ENCODE measurements around the gene NUDCD3. TPM values are rescaled to one million over a fixed set of nuclear protein-coding genes. Genes with fewer than 3 reads are reported as not detected.

Gene NUDCD3
- total RNA-seq, 2 experiments from 2014 or later: 91.0 to 97.5 TPM

- Mint-ChIP-seq H3K4me1 (peaks cover 30% of the 10 kb centered on the region), H3K9me3 (no peaks in the 10 kb centered on the region), H3K27ac (no peak overlapping the region), H3K27me3 (no peaks in the 10 kb centered on the region), H3K4me3 (no peak overlapping the region), H3K36me3 (ENCODE audit: low read depth) (peaks cover 66% of the 10 kb centered on the region)
- ChIA-PET POLR2A (interaction anchor here (0.8 kb wide), 1 partner anchor 9 kb away, joined by 3 read pairs; no protein-coding TSS in a partner anchor), CTCF (interaction anchor here (1.1 kb wide), 1 partner anchor 229 kb away, joined by 7 read pairs; no protein-coding TSS in a partner anchor)
- no peak for DNase-seq
Measured at GRCh38 chr7:44470135-44470479, 20.4 kb downstream of the NUDCD3 start.

- ChIA-PET CTCF (interaction anchor here (0.7 to 1.1 kb wide), 2 partner anchors 20 to 228 kb away, joined by 4 to 7 read pairs; no protein-coding TSS in a partner anchor), POLR2A (interaction anchor here (0.8 kb wide), 1 partner anchor 8 kb away, joined by 3 read pairs; no protein-coding TSS in a partner anchor)
- Mint-ChIP-seq H3K9me3 (no peaks in the 10 kb centered on the region), H3K36me3 (ENCODE audit: low read depth) (peaks cover 63% of the 10 kb centered on the region), H3K27ac (no peak overlapping the region), H3K27me3 (no peaks in the 10 kb centered on the region), H3K4me3 (no peak overlapping the region), H3K4me1 (peaks cover 34% of the 10 kb centered on the region)
- no peak for DNase-seq
Measured at GRCh38 chr7:44469461-44470134, 20.9 kb downstream of the NUDCD3 start.

- peak overlapping the region; percentile 48 for H3K27ac Mint-ChIP-seq
- peaks cover 50% of the 10 kb centered on the region for H3K36me3 Mint-ChIP-seq (ENCODE audit: low read depth)
- H3K9me3 Mint-ChIP-seq: no peaks in the 10 kb centered on the region
- CTCF ChIA-PET: interaction anchor here (0.9 to 1.3 kb wide), 2 partner anchors 10 to 25 kb away, joined by 3 to 4 read pairs; no protein-coding TSS in a partner anchor
- POLR2A ChIA-PET: interaction anchor here (1.1 to 1.5 kb wide), 2 partner anchors 15 to 22 kb away, joined by 3 read pairs; no protein-coding TSS in a partner anchor
- H3K4me1 Mint-ChIP-seq: peaks cover 43% of the 10 kb centered on the region
- no peak overlapping the region for H3K4me3 Mint-ChIP-seq
- H3K27me3 Mint-ChIP-seq: no peaks in the 10 kb centered on the region
- DNase-seq: no peak
Measured at GRCh38 chr7:44467217-44467548, 23.3 kb downstream of the NUDCD3 start.

- H3K4me3 Mint-ChIP-seq: no peak overlapping the region
- no peaks in the 10 kb centered on the region for H3K9me3 Mint-ChIP-seq
- H3K27me3 Mint-ChIP-seq: no peaks in the 10 kb centered on the region
- peaks cover 47% of the 10 kb centered on the region for H3K4me1 Mint-ChIP-seq
- H3K27ac Mint-ChIP-seq: peak overlapping the region; percentile 12
- no peak for DNase-seq
- POLR2A ChIA-PET: interaction anchor here (1.1 to 1.5 kb wide), 2 partner anchors 14 to 23 kb away, joined by 3 read pairs; no protein-coding TSS in a partner anchor
- CTCF ChIA-PET: interaction anchor here (0.9 to 1.3 kb wide), 2 partner anchors 11 to 26 kb away, joined by 3 to 4 read pairs; no protein-coding TSS in a partner anchor
- H3K36me3 Mint-ChIP-seq (ENCODE audit: low read depth): peaks cover 49% of the 10 kb centered on the region
Measured at GRCh38 chr7:44466300-44467216, 23.9 kb downstream of the NUDCD3 start.

- Mint-ChIP-seq H3K4me3 (no peak overlapping the region), H3K27ac (no peak overlapping the region), H3K9me3 (no peaks in the 10 kb centered on the region), H3K4me1 (peaks cover 57% of the 10 kb centered on the region), H3K27me3 (no peaks in the 10 kb centered on the region), H3K36me3 (ENCODE audit: low read depth) (peaks cover 52% of the 10 kb centered on the region)
- DNase-seq: no peak
- POLR2A ChIA-PET: interaction anchor here (1.3 to 2.6 kb wide), 2 partner anchors 25 to 30 kb away, joined by 3 to 6 read pairs; partner anchors contain the start of gene NUDCD3
- CTCF ChIA-PET: interaction anchor here (1.4 kb wide), 1 partner anchor 225 kb away, joined by 3 read pairs; no protein-coding TSS in a partner anchor
Measured at GRCh38 chr7:44465490-44465889, 25.0 kb downstream of the NUDCD3 start.

GRCh38 chr7:44463169-44463808, 27.2 kb downstream of the NUDCD3 start:
- CTCF ChIA-PET: interaction anchor here (1.8 to 2.6 kb wide), 2 partner anchors 27 to 213 kb away, joined by 4 to 8 read pairs; partner anchors contain the start of gene NUDCD3

GRCh38 chr7:44461387-44461786, 29.1 kb downstream of the NUDCD3 start:
- Mint-ChIP-seq H3K27me3 (no peaks in the 10 kb centered on the region), H3K27ac (peak overlapping the region; percentile 83), H3K36me3 (ENCODE audit: low read depth) (peaks cover 51% of the 10 kb centered on the region), H3K4me1 (peaks cover 67% of the 10 kb centered on the region), H3K4me3 (peak overlapping the region; percentile 58), H3K9me3 (no peaks in the 10 kb centered on the region)
- CTCF ChIA-PET: interaction anchor here (1.0 to 2.6 kb wide), 6 partner anchors 13 to 211 kb away, joined by 3 to 8 read pairs (median 4); partner anchors contain the start of gene NUDCD3
- peak; percentile 70 for DNase-seq
- POLR2A ChIA-PET: interaction anchor here (0.6 to 2.9 kb wide), 6 partner anchors 9 to 417 kb away, joined by 3 to 38 read pairs (median 4); partner anchors contain the start of genes DBNL and NUDCD3

More at GRCh38 chr7:44463169-44463808, 27.2 kb downstream of the NUDCD3 start:
- Mint-ChIP-seq H3K9me3 (no peaks in the 10 kb centered on the region), H3K27me3 (no peaks in the 10 kb centered on the region), H3K4me3 (no peak overlapping the region), H3K36me3 (ENCODE audit: low read depth) (peaks cover 52% of the 10 kb centered on the region), H3K27ac (no peak overlapping the region), H3K4me1 (peaks cover 67% of the 10 kb centered on the region)
- POLR2A ChIA-PET: interaction anchor here (0.8 to 2.6 kb wide), 3 partner anchors 10 to 27 kb away, joined by 3 to 6 read pairs (median 3); partner anchors contain the start of gene NUDCD3
- DNase-seq: no peak

- H3K27me3 Mint-ChIP-seq: no peaks in the 10 kb centered on the region
- H3K36me3 Mint-ChIP-seq (ENCODE audit: low read depth): peaks cover 52% of the 10 kb centered on the region
- H3K4me3 Mint-ChIP-seq: peak overlapping the region; percentile 42
- H3K4me1 Mint-ChIP-seq: peaks cover 68% of the 10 kb centered on the region
- ChIA-PET POLR2A (interaction anchor here (1.0 to 2.9 kb wide), 8 partner anchors 8 to 425 kb away, joined by 3 to 38 read pairs (median 4); partner anchors contain the start of genes DBNL, NUDCD3 and PURB), CTCF (interaction anchor here (0.8 to 1.5 kb wide), 5 partner anchors 14 to 202 kb away, joined by 3 to 4 read pairs (median 3); partner anchors contain the start of gene NUDCD3)
- peak; percentile 80 for DNase-seq
- H3K9me3 Mint-ChIP-seq: no peaks in the 10 kb centered on the region
- H3K27ac Mint-ChIP-seq: peak overlapping the region; percentile 83
Measured at GRCh38 chr7:44460325-44460724, 30.1 kb downstream of the NUDCD3 start.

- H3K4me1 Mint-ChIP-seq: peaks cover 47% of the 10 kb centered on the region
Measured at GRCh38 chr7:44455155-44455554, 35.3 kb downstream of the NUDCD3 start.

GRCh38 chr7:44454348-44454747, 36.1 kb downstream of the NUDCD3 start:
- Mint-ChIP-seq H3K27me3 (no peaks in the 10 kb centered on the region), H3K4me3 (no peak overlapping the region), H3K36me3 (ENCODE audit: low read depth) (peaks cover 45% of the 10 kb centered on the region), H3K4me1 (peaks cover 43% of the 10 kb centered on the region), H3K27ac (peak overlapping the region; percentile 24), H3K9me3 (no peaks in the 10 kb centered on the region)
- DNase-seq: peak; percentile 29
- ChIA-PET CTCF (no interaction called here), POLR2A (interaction anchor here (1.2 kb wide), 1 partner anchor 387 kb away, joined by 3 read pairs; no protein-coding TSS in a partner anchor)

More at GRCh38 chr7:44455155-44455554, 35.3 kb downstream of the NUDCD3 start:
- H3K4me3 Mint-ChIP-seq: no peak overlapping the region
- no peaks in the 10 kb centered on the region for H3K9me3 Mint-ChIP-seq
- H3K27me3 Mint-ChIP-seq: no peaks in the 10 kb centered on the region
- peaks cover 51% of the 10 kb centered on the region for H3K36me3 Mint-ChIP-seq (ENCODE audit: low read depth)
- no peak for DNase-seq
- H3K27ac Mint-ChIP-seq: no peak overlapping the region
- ChIA-PET POLR2A (interaction anchor here (1.2 to 2.0 kb wide), 2 partner anchors 35 to 388 kb away, joined by 3 to 5 read pairs; partner anchors contain the start of gene NUDCD3), CTCF (interaction anchor here (0.6 kb wide), 1 partner anchor 13 kb away, joined by 3 read pairs; no protein-coding TSS in a partner anchor)

GRCh38 chr7:44451123-44451522, 39.3 kb downstream of the NUDCD3 start:
- H3K4me1 Mint-ChIP-seq: peaks cover 37% of the 10 kb centered on the region
- no peak overlapping the region for H3K27ac Mint-ChIP-seq
- H3K9me3 Mint-ChIP-seq: no peaks in the 10 kb centered on the region
- no peak overlapping the region for H3K4me3 Mint-ChIP-seq
- DNase-seq: no peak
- CTCF ChIA-PET: no interaction called here
- no peaks in the 10 kb centered on the region for H3K27me3 Mint-ChIP-seq
- H3K36me3 Mint-ChIP-seq (ENCODE audit: low read depth): peaks cover 55% of the 10 kb centered on the region
- POLR2A ChIA-PET: no interaction called here

- ChIA-PET POLR2A (interaction anchor here (1.4 kb wide), 1 partner anchor 11 kb away, joined by 5 read pairs; no protein-coding TSS in a partner anchor), CTCF (interaction anchor here (0.5 kb wide), 1 partner anchor 18 kb away, joined by 5 read pairs; no protein-coding TSS in a partner anchor)
- no peak overlapping the region for H3K4me3 Mint-ChIP-seq
- DNase-seq: no peak
- H3K9me3 Mint-ChIP-seq: peaks cover 10% of the 10 kb centered on the region
- no peaks in the 10 kb centered on the region for H3K27me3 Mint-ChIP-seq
- peaks cover 25% of the 10 kb centered on the region for H3K4me1 Mint-ChIP-seq
- peaks cover 62% of the 10 kb centered on the region for H3K36me3 Mint-ChIP-seq (ENCODE audit: low read depth)
- H3K27ac Mint-ChIP-seq: no peak overlapping the region
Measured at GRCh38 chr7:44449584-44449928, 40.9 kb downstream of the NUDCD3 start.

Measured in activated CD4-positive, alpha-beta memory T cell treated with anti-CD3 and anti-CD28 coated beads, Interleukin-2, amount 10 ng/mL, durations not matched to agents 7 days and 5 days (primary cell).